GM19324 (cell line): ENCODE measurements around the gene PTPRC.

Experiments
- ATAC-seq: cut with Tn5 transposase; IDR thresholded peaks from one replicate; pipeline ENCODE4 v1.9.1; 2021; ENCODE audit warnings: mild to moderate bottlenecking, moderate library complexity; ENCODE audit not compliant: unreplicated experiment, low FRiP score

Gene PTPRC

DNA sequence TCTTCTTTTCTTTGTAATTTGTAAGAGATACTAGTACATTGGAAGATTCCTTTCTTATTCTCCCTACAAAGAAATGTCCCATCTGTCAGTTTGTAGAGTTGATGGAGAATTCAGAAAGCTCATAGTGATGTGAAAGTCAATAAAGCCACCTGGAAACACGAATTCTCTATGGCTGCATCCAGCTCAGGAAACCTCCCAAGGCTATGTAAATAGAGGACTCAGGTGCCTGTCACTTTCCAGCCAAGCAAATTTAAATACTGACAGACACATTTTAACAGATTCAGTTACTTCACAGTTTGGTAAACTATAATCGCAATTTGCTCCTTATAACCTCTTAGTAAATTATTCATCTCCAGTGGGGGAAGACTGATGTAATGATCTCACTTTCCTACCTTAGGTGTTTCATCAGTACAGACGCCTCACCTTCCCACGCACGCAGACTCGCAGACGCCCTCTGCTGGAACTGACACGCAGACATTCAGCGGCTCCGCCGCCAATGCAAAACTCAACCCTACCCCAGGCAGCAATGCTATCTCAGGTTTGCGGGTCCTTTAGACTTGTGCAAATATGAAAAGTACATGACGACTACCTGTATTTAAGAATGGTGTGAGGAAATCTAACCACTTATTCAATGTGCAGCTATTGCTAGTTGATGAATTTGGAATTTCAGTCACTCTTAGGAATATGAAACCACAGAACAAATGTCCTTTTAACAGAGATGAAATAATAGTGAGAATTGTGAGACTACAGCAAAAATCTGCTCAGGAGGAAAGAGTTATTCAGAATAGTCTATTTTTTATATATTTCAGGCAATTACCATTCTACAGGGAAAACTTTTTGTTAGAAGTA, 60.6 kb downstream of the PTPRC start:
- no peak for ATAC-seq

DNA sequence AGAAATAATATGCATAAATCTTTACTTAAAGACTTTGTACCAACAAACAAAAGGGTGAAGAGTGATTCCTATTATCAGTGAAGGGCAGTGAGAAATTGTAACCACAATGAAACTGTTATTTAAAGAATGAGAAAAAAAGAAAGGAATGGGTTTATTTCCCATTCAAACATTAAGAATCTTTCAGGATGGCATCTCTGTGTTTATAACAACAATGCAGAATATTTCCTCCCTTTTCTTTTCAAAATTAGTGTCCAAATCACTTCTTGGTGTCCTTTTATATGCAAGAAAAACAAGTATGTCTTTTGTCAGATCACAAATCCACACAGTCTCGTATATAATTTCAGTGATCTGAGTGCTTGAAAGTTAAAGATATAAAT, 61.2 kb downstream of the PTPRC start:
- no peak for ATAC-seq

DNA sequence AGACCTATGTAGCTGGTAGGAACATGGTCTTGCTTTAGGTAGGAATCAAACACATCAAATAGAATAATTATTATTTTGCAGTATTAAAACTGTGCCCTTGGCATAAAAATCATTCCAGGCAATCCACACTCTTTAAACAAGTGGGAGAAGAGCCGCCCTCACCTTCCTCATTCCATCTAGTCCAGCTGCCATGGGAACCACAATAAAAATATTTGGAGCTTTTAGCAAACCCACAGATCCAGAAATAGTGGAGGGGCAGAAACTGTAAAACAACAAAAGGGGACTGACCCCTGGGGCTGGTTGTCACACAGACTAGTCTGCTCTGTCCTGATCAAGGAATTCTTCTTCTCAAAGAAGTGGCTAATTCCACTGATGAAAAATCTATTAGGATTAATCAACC, 61.6 kb downstream of the PTPRC start:
- ATAC-seq = no peak

DNA sequence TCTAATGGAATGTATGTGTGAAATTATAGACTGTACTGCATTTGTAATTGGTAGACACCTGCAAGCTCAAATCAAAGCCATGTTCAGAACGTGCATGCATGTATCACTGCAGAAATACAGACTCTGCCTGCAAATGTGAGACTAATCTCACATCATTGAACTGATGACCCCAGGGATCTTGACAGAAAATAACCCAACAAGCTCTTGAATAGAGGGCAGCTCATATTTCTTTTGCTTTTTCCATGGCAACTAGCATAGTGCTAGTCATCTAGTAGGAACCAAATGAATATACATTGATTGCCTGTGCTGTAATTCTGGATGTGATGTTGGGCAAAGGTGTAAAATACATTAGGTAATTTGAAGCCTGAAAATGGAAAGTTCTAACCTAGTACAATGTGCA, 62.4 kb downstream of the PTPRC start:
- ATAC-seq = no peak

DNA sequence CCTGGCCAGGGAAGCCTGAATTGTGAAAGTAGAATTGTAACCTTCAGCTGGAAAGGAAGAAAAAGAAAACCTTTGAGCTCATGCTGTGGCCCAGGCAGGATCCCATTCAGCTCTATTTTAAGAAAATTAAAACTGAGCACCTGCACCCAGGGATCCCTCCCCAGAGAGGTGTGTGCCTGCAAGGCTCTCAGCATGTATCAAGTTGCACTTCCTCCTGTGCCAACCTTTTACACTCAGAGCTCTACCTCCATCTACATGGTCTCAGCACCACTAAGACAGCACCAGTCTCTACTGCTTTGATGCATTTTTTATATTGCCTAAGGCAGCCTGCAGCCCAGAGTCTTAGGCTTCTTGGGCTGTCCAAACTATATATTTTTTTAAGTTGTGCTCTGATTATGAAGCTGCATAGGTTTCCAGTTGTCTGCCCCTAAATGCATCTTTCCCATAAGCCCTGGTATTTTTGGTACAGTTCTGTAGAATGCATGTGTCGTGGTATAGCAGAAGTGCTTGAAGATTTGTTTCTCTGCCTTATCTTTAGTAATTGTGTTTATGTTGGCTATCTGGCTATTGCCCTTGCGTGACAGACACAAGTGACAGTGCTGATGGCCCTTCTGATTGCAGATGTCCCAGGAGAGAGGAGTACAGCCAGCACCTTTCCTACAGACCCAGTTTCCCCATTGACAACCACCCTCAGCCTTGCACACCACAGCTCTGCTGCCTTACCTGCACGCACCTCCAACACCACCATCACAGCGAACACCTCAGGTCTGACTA, 63.1 kb downstream of the PTPRC start:
- no peak for ATAC-seq

DNA sequence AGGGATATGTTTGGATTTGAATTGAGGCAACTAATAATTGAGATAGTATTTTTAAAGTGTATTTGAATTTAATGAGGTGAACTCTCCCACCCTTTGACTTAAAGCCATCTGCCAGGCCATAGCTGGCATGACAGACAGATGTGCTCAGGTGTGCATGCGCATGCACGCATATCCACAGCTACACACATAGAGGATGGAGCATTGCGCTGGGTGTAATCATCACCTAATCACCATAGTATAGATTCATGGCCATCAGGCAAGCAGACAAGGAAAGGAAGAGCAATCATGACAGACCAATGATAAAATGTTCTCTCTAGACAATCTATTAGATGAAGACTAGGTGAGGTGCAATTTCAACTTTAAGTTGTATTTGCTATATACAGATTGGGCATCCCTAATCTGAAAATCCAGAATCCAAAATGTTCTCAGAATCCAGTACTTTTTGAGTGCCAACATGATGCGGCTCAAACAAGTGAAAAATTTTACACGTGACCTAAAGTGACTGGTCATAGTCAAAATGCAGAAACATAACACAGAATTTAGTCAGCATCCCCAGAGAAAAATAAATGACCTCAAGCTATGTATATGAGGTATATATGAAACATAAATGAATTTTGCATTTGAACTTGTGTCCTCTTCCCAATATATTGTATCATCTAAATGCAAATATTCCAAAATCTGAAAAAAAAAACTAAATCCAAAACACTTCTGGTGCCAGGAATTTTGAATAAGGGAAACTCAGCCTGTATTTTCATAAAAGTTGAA, 70.1 kb downstream of the PTPRC start:
- no peak for ATAC-seq

DNA sequence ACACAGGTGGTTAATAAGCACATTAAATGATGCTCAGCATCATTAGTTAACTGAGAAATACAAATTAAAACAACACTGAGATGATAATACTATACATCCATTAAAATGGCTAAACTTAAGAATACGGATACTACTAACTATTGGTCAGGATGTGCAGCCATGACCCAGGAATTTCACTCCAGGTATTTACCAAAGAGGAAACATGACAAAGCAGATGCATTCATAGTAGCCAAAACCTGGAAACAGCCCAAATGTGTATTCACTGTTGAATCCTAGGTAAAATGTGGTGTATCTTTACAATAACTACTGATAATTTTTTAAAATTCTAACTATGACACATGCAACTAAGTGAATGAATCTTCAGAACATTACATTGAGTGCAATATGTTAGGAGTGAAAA, 73.0 kb downstream of the PTPRC start:
- ATAC-seq = no peak

DNA sequence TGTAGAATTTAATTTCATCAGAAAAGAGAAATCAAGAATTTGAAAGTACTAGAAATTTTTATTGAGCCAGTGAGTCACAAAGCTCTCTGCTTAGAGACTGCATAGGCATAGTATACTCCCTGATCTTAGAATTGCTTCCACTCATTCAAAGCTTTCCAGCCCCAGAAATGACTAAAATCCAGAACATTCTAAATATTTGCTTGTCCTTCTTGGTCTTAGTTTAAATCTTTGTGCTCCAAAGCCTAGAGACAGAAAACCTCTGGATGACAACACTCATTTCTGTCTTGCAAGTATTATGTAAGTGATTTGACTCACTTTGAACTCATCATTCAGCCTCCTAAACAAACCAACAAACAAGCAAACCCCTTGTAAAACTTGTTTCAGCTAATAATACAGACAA, 74.2 kb downstream of the PTPRC start:
- ATAC-seq = no peak

DNA sequence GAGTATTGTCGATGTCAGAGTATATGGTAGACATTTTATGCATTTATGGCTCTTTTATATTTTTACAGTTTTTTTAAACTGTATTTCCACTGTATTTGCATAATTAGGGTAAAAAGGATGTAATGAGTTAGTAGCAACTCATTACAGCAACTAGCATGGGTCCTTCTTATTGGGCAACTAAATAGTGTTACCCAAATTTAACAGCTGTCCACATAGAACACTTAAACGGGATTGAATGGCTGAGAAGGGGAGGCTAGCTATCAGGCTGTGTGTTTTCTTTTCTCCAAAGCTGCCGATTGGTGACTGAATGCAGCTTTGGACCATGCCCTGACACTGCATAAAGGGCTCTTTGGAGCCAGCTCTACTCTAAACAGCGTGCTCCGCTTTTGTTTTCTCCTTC, 75.4 kb downstream of the PTPRC start:
- ATAC-seq = no peak

DNA sequence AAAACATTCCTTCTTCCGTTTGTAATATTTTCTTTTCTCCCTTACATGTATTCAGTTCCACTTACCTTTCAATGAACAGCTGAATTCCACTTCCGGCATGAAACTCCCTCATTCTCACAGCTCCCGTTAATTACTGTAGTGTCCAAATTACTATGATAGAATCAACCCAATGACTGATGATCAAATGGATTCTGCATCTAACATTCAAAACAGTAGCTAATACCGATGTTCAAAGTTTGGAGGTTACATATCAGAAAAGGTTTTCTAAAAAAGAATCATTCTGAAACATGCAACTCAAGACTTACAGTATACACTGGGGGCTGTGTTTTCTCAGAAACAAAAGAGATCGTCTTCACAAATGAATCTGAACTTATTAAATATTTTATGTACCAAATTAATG, 77.2 kb downstream of the PTPRC start:
- ATAC-seq = no peak

DNA sequence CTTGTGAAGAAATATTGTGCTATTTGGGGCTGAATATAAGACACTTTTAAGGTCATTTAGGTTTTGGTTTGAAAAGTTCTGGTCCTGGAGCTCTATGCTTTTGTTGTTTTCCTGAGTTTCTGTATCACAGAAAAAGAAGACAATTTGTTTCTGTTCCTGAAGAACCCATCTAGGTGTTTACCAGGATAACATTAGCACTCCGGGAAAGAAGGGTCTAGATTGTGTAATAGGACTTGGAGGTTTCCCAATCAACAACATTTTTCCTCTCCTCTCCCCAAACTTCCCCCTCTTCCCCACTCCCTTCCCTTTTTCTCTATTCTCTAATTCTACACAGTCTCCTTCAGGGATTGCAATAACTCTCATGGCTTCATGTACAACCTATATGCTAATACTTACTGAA, 78.7 kb downstream of the PTPRC start:
- ATAC-seq = no peak

DNA sequence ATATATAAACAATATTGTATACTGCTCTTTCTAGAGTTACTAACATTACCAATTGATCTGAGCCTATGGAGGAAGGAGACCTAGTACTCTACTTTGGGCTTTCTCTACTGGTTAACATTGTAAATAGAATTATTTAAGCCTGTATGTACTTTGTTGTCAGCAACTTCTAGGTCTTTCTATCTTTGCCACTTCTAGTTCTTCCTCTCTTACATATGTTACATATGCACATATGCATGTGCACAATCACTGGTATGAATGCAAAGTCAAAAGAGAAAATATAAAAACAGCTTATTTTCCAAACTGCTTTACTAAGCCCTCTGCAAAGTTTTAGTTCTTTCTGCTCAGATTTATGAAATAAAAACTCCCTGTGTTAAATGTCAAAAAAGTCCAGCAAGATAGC, 84.3 kb downstream of the PTPRC start:
- ATAC-seq = no peak

DNA sequence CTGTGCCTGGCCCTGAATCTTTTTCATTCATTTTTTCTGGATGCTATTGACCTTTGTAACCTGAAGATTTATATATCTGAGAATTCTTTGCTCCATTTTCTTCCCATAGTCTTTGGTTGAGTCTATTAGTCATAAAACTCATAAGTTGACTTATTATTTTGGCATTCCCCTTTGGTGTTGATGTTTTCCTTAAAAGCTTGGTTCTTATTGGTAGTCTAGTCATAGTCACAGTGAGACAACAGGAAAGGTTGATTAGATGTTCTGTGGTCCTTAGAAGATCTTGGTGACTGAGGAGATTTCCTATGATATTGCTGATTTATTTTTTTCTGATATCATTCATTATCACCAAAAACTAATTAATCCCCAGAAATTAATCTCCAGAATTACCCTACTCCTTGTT, 86.2 kb downstream of the PTPRC start:
- ATAC-seq = no peak

DNA sequence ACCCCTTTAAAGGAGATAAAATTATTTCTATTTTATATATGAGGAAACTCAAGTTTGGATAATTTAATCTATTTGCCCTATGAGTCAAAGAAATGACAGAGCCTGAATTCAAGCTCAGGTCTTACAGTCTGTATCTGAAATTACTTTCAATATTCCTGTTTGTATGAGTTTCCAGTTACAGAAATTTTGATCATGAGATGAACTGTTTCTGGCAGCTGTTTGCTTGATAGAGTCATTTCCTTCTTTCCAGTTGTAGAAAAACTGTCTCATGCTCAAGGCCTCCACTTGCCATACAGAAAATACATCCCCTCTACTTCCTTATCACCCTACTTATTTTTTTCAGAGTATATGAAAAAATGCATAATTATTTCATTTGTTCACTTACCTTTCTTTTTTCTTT, 87.6 kb downstream of the PTPRC start:
- ATAC-seq = no peak

DNA sequence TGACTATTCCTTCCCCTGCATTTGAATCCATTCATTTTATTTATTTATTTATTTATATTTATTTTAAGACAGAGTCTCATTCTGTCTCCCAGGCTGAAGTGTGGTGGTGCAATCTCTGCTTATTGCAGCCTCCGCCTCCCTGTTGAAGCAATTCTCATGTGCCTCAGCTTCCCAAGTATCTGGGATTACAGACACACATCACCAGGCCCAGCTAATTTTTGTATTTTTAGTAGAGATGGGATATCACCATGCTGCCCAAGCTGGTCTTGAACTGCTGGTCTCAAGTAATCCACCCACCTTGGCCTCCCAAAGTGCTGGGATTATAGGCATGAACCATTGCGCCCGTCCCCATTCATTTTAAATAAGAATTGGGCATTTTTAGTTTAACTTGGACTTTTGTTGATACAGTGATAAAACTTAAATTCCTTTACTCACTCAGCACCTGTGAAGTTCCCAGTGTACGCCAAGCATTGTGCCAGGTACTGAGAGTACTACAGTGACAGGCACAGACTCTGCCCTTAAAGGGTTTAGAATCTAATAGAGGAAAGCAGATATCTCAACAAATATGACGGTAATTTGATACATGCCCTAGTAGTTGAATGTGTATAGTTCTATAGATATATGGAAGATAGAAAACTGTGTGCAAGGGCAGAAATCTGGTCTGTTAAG, 90.5 kb downstream of the PTPRC start:
- no peak for ATAC-seq

DNA sequence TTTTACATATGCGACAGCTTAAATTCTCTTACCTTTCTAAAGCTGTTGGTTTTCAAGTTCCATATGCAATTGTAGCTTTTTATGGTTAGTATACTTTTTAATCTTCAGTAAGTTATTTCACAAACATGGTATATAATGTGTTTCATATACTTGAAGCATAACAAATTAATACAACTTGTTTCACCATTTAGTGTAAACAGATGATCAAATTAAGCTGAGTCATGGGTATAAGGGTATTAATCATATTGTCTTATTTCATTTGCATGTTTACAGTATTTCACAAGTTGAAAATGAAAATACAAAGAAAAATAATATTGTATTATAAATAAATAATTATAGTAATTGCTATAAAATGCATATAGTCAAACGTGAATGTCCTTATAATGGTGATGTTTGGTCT, 92.1 kb downstream of the PTPRC start:
- no peak for ATAC-seq

DNA sequence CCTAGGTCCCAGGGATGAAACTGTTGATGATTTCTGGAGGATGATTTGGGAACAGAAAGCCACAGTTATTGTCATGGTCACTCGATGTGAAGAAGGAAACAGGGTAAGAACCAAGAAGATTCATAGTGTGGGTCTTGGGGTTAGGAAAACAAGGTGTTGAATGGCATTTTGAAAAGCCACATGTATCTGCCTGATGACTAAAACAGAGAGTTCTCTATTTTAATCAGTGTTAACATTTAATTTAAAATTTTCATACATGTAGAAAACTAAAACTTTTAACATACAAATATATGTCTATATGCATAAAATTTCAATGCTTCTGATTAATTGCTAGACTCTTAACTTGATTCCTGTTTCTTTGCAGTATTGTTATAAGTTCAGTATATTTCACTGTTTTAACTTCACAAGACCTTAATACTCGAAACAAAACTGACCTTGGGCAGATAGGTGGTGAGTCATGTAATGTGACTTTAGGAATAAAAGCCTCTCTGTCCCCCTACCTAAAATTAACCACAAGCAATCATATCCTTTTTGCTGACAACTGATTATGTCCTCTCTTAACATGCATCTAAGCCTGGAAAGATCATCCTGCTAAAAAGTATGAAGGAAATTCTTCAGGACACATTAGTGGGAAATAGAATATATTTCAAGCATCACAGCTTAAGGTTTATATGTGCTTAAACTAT, 95.6 kb downstream of the PTPRC start:
- no peak for ATAC-seq

DNA sequence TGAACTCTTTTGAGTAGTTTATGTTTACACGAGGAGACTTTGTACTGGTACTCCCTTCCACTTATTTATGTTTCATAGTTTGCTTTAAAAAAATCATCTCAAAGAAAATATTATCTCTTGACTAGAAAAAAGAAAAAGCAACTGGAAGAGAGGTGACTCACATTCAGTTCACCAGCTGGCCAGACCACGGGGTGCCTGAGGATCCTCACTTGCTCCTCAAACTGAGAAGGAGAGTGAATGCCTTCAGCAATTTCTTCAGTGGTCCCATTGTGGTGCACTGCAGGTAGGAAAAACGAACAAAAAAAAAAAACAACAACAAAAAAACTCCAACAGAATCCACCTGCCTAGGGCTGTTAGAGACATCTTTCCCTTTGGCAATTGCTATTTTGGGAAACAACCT, 102.9 kb downstream of the PTPRC start:
- ATAC-seq = no peak

DNA sequence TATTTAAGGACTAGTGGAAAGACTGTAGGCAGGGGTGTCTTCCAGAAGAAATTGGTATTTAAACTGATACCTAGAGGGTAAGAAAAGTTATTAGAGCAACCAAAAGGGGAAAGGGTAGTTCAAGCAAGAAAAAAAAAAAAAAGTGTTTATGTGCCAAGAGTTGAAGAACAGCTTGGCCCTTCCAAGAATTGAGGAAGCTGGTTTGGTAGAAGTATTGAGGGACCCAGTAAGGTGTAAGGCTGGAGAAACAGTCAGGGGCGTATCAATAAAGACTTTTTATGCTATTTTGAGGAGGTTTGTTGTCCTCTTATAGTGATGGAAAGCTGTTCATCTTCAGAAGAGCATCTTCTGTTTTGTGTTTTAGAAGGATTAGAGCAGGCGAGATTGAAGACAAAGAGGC, 108.3 kb downstream of the PTPRC start:
- no peak for ATAC-seq

DNA sequence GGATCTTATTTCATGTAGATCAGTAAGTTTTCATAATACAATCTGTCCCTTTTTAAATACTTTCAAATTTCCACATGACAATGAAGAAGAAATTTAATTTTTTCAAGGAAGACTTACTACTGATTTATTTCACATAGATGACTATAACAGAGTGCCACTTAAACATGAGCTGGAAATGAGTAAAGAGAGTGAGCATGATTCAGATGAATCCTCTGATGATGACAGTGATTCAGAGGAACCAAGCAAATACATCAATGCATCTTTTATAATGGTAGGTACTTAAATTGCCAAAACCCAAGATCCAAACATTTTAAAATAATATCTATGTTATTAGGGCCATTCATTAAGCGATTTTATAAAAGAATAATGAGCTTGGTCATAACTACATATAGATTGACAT, 110.4 kb downstream of the PTPRC start:
- ATAC-seq = no peak
